ENCODE data around the gene TRIO.

The TRIO gene

DNA sequence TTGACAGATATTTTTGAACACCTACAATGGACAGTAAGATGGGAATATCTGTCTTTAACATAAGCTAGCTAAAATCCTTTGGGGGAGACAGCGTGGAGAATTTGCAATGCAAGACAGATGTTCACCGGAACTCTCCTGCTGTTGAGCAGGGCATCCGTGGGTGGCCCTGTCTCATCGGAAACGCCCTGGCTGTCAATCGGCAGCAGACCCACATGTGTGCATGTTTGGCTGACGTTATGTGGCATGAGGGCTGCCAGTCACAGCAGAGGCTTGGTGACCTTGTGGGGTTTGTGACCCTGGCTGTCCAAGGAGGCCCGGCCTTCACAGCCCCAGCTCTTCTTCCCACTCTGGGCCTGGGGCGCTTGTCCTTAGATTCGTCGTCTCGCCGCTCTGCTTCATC, 308.7 kb downstream of the TRIO start:
- Histone ChIP-seq H3K27ac (ENCODE audit: low read depth, low read length) (no peak overlapping the region), H3F3A (ENCODE audit: insufficient read depth) (no peaks in the 10 kb centered on the region), H3K9me2 (replicated peaks; ENCODE audit: insufficient read depth, low read length) (no peaks in the 10 kb centered on the region), H3K27me3 (ENCODE audit: low read length) (no peaks in the 10 kb centered on the region), H3K4me3 (ENCODE audit: insufficient read depth, low read length, poor library complexity, severe bottlenecking) (no peak overlapping the region), H3K9me3 (ENCODE audit: insufficient read depth, low read length) (no peaks in the 10 kb centered on the region), H3K4me2 (ENCODE audit: low read depth, low read length, poor library complexity, severe bottlenecking) (no peak overlapping the region), H3K9ac (ENCODE audit: low read length) (no peak overlapping the region), H3K79me2 (ENCODE audit: insufficient read depth, low read length) (no peaks in the 10 kb centered on the region), H3K36me3 (ENCODE audit: low read length) (no peaks in the 10 kb centered on the region), H4K20me1 (ENCODE audit: low read depth, low read length) (no peaks in the 10 kb centered on the region), H2AFZ (ENCODE audit: low read depth, low read length, severe bottlenecking) (no peak overlapping the region)
- TF ChIP-seq, protein P1, sequence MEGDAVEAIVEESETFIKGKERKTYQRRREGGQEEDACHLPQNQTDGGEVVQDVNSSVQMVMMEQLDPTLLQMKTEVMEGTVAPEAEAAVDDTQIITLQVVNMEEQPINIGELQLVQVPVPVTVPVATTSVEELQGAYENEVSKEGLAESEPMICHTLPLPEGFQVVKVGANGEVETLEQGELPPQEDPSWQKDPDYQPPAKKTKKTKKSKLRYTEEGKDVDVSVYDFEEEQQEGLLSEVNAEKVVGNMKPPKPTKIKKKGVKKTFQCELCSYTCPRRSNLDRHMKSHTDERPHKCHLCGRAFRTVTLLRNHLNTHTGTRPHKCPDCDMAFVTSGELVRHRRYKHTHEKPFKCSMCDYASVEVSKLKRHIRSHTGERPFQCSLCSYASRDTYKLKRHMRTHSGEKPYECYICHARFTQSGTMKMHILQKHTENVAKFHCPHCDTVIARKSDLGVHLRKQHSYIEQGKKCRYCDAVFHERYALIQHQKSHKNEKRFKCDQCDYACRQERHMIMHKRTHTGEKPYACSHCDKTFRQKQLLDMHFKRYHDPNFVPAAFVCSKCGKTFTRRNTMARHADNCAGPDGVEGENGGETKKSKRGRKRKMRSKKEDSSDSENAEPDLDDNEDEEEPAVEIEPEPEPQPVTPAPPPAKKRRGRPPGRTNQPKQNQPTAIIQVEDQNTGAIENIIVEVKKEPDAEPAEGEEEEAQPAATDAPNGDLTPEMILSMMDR (IDR thresholded peaks at IDR 0.05; ENCODE audit: insufficient read depth, low read length, poor library complexity, severe bottlenecking): no peak
- no peak for TF ChIP-seq EZH2phosphoT487 (conservative IDR thresholded peaks at IDR 0.05; ENCODE audit: low read length)

- Histone ChIP-seq H3K36me3 (ENCODE audit: low read length) (no peaks in the 10 kb centered on the region), H3K27ac (ENCODE audit: low read depth, low read length) (no peak overlapping the region), H3K4me3 (ENCODE audit: insufficient read depth, low read length, poor library complexity, severe bottlenecking) (no peak overlapping the region), H3K27me3 (ENCODE audit: low read length) (no peaks in the 10 kb centered on the region), H3K9me3 (ENCODE audit: insufficient read depth, low read length) (no peaks in the 10 kb centered on the region), H3F3A (ENCODE audit: insufficient read depth) (no peaks in the 10 kb centered on the region), H3K4me2 (ENCODE audit: low read depth, low read length, poor library complexity, severe bottlenecking) (no peak overlapping the region), H2AFZ (ENCODE audit: low read depth, low read length, severe bottlenecking) (no peak overlapping the region), H4K20me1 (ENCODE audit: low read depth, low read length) (no peaks in the 10 kb centered on the region), H3K9ac (ENCODE audit: low read length) (no peak overlapping the region), H3K9me2 (replicated peaks; ENCODE audit: insufficient read depth, low read length) (no peaks in the 10 kb centered on the region), H3K79me2 (ENCODE audit: insufficient read depth, low read length) (no peaks in the 10 kb centered on the region)
- no peak for TF ChIP-seq EZH2phosphoT487 (conservative IDR thresholded peaks at IDR 0.05; ENCODE audit: low read length)
- TF ChIP-seq, protein P1 (IDR thresholded peaks at IDR 0.05; ENCODE audit: insufficient read depth, low read length, poor library complexity, severe bottlenecking): no peak
These were observed 309.7 kb downstream of the TRIO start for GRCh38 chr5:14452685-14453454.

DNA sequence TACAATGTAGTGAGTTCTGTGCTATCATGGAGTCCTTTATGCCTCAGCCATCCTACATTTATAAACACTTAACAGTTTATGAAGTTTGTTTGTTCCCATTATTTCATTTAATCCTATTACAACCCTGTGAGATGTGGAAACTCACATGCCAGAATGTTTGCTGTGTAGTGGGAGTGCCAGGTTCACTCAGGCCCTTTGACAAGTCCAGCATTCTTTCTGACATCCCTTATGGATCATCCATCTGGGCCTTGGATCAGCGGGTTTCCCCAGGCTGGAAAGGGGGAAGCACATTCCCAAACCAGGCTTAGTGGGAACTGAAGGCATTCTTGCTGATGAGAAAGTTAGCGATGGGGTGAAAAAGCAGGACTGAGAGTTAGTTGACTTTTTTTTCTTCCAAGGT, 310.3 kb downstream of the TRIO start:
- no peaks in the 10 kb centered on the region for H3K79me2 ChIP-seq (ENCODE audit: insufficient read depth, low read length)
- H3K9ac ChIP-seq (ENCODE audit: low read length): no peak overlapping the region
- H3K27me3 ChIP-seq (ENCODE audit: low read length): no peaks in the 10 kb centered on the region
- H4K20me1 ChIP-seq (ENCODE audit: low read depth, low read length): no peaks in the 10 kb centered on the region
- H2AFZ ChIP-seq (ENCODE audit: low read depth, low read length, severe bottlenecking): no peak overlapping the region
- no peaks in the 10 kb centered on the region for H3K9me3 ChIP-seq (ENCODE audit: insufficient read depth, low read length)
- H3F3A ChIP-seq (ENCODE audit: insufficient read depth): no peaks in the 10 kb centered on the region
- no peak overlapping the region for H3K4me2 ChIP-seq (ENCODE audit: low read depth, low read length, poor library complexity, severe bottlenecking)
- H3K36me3 ChIP-seq (ENCODE audit: low read length): no peaks in the 10 kb centered on the region
- no peak overlapping the region for H3K4me3 ChIP-seq (ENCODE audit: insufficient read depth, low read length, poor library complexity, severe bottlenecking)
- H3K27ac ChIP-seq (ENCODE audit: low read depth, low read length): no peak overlapping the region
- H3K9me2 ChIP-seq (replicated peaks; ENCODE audit: insufficient read depth, low read length): no peaks in the 10 kb centered on the region
- TF ChIP-seq, protein P1 (IDR thresholded peaks at IDR 0.05; ENCODE audit: insufficient read depth, low read length, poor library complexity, severe bottlenecking): no peak
- no peak for TF ChIP-seq EZH2phosphoT487 (conservative IDR thresholded peaks at IDR 0.05; ENCODE audit: low read length)
